HG02759 (cell line): ENCODE measurements around the gene NUDT4.
"Not testable (repeated sequence)": the region's sequence is repeated elsewhere in the genome, so short reads cannot be mapped to it uniquely, and the experiment has no call there.

Experiments
- ATAC-seq: cut with Tn5 transposase; IDR thresholded peaks from one replicate; pipeline ENCODE4 v1.9.1; 2021; ENCODE audit warnings: mild to moderate bottlenecking, moderate library complexity; ENCODE audit not compliant: unreplicated experiment

Gene NUDT4

DNA sequence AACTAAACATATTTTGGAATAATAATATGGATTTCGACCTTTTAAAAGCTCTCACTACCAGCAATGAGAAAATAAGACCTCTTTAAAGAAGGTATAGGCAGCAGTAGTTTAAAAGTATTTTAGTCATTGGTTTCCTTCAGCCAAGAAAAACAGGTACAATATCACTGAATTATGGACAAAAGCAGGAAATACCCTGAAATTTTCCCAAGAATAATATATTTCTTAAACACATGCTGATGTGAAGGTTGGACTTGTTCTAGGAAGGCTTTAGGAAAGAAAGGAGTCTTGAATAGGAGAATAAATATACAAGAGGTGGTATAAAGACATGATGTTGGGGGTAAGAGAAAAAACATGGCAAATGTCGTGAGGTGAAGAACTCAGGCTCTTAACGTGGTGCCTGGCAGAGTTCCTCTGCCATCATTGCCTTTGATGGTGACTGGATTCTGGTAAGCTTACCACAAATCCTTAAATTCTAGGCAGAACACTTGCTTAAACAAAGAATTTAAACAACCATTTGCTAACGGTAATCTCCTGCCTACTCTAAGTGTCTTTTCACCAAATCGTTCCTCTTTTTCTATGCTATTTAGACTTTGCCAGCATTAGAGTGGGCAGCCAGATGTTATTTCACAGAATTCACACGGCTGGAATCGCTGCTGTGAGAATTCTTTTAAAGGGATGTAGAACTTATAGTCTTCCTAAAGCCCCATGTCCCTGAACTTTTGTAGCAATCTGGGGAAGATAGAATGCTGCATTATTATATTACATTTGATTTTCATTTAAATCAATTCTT lies 11.9 kb upstream of the NUDT4 start:
- ATAC-seq: no peak

DNA sequence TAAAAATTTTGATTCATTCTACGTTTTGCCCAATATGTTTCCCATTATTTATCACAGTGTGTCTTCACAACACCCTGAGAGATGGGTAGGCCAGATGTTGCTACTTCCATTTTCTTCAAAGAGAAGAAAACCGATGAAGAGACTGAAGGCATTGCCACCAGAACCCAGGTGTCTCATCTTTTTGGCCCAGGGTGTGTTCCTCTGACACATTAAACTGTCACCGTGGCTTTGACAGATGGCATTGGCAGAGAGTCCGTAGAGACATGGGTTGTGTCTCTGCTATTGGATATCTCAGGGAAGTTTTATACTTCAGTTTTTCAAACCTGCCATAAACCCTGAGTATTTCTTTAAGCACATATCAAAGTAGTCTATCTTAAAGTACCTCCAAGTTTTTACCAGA lies 11.3 kb upstream of the NUDT4 start:
- ATAC-seq: no peak

- no peak for ATAC-seq
These were observed 9.0 kb upstream of the NUDT4 start for GRCh38 chr12:93368766-93369165.

DNA sequence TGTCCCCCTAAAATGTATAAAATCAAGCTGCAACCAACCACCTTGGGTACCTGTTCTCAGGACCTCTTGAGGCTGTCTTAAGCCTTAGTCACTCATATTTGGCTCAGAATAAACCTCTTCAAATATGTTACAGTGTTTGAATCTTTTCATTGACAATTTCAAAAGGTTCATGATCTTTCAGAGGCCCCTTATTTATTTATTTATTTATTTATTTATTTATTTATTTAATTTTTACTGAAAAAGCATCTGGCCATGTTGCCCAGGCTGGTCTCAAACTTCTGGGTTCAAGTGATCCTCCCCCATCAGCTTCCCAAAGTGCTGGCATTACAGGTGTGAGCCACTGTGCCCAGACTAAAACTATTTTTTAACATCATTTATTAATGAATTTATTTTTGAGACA lies 8.2 kb upstream of the NUDT4 start:
- ATAC-seq: no peak

DNA sequence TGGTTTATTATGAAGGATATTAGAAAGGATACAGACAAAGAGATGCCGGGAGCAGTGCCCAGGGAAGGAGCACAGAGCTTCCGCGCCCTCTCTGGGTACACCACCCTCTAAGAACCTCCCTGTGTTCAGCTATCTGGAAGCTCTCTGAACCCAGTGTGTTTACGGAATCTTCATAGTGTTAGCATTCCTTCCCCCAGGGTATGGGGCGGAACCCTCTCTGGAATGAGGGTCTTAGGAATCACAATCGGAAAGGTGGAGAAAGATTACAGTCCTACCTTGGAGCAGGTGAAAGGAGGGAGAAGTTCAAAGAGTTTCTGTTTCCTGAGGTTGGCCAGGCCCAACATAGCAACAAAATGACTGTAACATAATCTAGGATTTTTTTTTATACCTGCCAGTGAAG lies 6.8 kb upstream of the NUDT4 start:
- no peak for ATAC-seq

DNA sequence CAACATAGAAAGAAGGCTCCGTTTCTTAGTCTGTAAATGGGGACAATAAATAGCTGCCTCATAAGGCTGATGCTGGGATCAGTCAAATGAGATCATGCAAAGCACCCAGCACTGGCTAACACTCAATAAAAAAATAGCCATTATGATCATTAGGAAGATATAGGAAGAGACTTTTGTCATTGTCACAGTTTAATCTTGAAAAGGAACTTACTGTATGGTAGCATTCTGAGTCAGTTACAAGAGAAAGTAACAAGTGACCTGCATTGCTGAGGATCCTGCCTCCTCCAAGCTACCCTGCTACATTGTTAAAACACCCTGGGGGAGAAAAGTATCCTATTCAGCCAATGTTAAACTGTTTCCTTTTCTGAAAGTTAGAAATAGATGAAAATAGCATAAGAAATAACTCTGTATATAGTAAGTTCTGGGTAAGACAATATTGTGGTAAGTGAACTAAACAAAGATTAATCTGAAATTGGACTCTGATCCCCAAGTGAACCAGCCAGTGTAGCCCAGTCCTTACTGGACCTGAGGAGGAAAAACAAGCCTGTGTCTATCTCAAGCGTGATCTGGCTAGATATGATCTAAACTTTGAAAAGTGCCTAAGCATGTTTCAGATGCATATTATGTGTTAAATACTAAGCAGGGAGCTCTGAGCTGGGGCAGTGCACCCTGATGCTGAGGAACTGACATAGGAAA lies 3.6 kb upstream of the NUDT4 start:
- ATAC-seq: no peak

DNA sequence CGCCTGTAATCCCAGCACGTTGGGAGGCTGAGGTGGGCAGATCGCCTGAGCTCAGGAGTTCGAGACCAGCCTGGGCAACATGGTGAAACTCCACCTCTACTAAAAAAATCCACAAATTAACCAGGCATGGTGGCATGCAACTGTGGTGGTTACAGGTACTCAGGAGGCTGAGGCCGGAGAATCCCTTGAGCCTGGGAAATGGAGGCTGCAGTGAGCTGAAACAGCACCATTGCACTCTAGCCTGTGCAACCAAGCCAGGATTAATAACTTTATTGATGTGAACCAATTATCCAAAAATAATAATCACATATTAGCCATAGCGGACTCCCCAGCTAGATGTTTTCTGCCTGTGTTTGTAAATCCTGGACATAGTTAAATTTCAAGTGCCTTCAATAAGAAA lies 1.8 kb upstream of the NUDT4 start:
- no peak for ATAC-seq

DNA sequence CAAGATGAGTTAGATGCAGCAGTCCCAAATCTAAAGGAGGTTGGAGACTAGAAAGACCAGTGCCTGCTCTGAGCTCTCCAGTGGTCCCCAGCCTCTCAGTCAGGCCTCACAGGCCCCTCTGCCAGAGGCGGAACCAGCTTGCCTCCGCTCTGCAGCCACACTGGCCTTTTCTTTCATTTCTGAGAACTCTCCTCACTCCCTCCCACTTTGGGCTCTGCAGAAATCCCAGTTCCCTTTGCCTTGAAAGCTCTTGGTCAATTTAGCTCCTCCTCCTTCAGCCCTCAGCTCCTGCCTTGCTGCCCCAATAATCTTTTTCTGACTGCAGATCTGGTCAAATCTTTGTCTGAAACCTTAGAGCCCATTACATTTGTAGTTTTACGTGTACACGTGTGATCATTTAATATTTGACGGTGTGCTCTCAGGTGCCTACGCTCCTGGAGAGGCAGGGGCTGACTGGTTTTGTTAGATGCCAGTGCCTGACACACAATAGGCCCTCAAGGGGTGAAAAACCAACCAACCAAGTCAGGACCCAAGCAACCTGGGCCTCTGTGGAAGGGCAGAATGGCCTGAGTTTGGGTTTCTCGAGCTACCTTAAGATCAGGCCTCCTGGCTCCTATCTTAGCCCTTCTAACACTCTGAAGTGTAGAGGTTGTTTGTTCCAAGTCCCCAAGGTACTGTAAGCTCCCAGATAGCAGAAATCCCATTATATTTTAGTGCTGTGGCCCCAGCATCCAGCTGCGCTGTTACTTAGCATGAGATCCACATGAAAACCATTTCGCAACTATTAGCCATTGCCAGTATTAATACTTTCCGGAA lies 1.1 kb upstream of the NUDT4 start:
- no peak for ATAC-seq

DNA sequence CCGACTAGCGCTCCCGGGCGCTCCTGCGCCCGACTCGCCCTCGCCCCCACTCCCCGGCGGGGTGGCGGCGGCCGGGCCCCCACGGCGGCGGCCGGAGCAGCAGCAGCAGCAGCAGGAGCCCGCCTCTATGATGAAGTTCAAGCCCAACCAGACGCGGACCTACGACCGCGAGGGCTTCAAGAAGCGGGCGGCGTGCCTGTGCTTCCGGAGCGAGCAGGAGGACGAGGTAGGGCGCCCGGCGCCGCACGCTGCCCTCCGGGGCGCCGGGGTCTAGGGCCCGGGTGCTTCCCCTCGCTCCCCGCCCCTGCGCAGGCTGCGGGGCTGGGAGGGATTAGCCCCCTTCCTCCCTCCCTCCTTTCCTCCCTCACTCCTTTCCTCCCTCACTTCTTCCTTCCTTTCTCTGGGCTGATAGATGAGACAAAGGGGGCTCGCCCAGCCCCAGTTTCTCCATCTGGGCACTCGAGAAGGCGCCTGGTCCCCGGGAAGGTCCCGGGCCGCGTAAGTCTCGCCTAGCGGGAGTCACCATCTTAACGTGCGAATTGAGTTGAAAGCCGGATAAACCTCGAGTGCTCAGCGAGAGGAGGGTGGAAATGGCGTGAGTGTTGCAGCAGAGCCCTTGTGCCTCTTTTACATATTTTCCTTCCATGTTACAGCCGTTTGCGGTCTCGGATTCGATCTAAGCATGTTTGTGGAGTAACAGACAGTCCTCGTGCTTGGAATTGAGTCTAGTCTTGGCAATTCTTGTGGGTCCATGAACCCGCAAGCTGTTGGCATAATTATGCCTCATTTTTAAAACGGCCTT lies 672 bp downstream of the NUDT4 start:
- ATAC-seq: peak; percentile 42

- ATAC-seq: no peak
These were observed 1.2 kb downstream of the NUDT4 start for GRCh38 chr12:93378998-93379325.

- ATAC-seq: no peak
These were observed 1.7 kb downstream of the NUDT4 start for GRCh38 chr12:93379326-93379980.

DNA sequence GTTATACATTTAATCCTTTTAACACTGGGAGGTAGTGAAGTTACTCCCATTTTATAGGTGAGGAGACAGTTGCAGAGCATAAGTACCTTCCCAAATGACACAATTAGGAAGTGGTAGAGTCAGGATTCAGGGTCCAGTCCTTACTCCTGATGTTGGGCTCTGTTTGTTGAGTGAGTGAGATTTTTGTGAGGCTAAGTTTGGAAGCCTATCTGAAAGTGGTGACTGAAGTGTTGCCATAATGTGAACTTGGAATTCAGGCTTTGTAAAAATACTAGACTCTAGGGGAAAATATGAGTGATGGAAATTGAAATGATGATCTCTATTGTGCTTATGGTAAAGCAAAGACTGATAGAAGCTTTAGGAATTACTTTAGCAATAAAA lies 2.2 kb downstream of the NUDT4 start:
- no peak for ATAC-seq

DNA sequence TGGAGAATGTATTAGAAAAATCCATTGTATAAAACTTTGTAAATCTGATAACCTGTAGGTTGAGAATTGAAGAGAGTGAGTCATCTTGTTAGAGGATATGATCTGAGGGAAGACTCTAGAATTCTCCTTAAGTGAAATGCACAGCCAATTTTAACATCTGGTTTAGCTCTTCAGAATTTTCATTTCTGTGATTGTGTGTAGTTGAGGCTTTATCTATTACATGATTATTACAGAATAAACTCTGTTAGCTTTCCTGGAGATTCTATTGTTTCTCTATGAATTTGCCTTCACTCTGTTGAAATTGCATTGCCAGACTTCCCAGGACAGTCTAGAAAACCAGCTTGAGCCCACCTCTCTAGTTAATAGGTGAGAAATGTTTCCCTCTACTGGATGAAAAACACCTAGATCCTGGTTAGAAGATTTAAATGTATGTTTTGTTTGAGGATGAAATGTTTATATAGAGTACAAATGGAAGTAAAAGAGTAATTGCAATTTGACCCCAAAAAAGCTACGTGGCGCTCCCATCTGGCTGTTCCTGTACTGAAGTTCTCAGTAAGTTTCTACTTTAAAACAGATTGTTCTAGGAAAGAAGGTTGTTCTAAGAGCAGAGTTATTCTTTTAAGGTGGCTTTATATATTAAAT lies 2.9 kb downstream of the NUDT4 start:
- ATAC-seq: no peak

DNA sequence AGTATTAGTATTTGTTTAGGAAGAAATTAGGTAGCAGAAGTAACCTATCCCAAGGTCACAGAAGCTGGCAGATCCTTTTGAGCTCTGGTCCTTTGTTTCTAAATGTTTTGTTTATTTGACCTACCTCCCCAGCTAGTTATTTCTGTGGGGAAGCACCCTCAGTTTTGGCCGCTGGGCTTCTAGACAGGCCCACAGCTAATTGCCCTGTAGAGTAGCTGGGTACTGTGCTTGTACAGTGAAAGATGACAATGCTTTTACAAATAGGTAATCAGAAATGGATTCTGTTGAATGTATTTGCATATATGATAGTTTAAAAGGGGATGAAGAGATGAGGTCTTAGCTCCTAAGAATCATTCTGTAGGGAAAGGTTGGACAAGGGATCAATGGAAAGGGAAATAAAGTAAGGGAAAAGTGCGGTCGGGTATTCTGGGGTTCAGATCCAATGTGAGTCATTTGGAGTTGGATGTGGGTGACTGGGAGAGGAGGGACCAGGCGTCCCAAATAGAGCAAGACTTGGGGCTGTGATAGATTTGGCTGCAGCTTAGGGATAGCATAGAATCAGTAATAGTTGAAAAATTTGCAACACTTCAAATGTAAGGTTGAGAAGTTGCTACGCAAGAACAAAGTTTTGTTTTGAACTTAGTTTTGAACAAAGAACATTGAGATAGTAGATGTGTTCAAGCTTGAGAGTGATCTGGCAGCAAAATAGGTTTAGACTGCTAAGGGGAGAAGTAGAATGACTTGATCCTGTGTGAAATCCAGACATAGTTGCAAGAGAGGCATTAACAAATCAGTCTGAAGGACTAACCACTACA lies 3.6 kb downstream of the NUDT4 start:
- no peak for ATAC-seq

DNA sequence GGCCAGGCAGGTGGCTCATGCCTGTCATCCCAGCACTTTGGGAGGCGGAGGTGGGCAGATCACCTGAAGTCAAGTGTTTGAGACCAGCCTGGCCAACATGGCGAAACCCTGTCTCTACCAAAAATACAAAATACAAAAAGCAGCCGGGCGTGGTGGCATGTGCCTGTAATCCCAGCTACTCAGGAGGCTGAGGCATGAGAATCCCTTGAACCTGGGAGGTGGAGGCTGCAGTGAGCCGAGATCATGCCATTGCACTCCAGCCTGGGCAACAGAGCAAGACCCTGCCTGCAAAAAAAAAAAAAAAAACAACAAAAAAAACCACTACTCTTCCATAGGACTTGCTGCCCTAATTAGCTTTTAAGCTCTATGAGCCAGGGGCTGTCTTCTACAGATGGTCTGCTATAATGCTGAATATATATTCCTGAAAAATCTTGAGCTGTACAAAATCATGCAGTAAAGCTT lies 4.3 kb downstream of the NUDT4 start:
- not testable (repeated sequence) for ATAC-seq

- no peak for ATAC-seq
These were observed 10.1 kb downstream of the NUDT4 start for GRCh38 chr12:93387780-93388179.

DNA sequence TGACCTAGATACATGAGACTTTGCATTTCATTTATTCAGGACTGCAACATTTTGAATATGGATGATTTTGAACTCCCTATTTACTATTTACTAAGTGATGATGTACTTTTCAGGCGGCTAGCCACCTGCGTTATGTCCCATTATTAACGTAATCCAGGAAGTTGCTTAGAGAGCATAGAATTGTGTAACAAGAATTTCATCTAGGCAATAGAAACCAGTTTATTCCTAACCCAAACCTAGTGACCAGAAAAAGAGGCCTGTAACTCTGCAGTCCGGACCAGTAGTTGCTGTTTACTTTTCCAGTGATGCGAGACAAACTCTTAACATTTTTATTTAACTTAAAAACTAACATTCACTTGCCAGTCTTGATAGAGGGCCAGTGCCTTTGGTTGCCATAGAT lies 12.3 kb downstream of the NUDT4 start:
- ATAC-seq: no peak

- ATAC-seq: no peak
These were observed 13.0 kb downstream of the NUDT4 start for GRCh38 chr12:93390549-93391297.
